Ishikawa (cell line): ENCODE data around the gene KCNE5.

ENCODE experiments used
- CEBPB ChIP-seq: IDR thresholded peaks from 2 replicates; pipeline ENCODE4 v1.6.1; 2012
- CREB1 ChIP-seq: IDR thresholded peaks from 2 replicates; pipeline ENCODE4 v1.6.1; 2012; ENCODE audit warnings: low read depth
- EGR1 ChIP-seq: IDR thresholded peaks from 2 replicates; pipeline ENCODE4 v1.6.1; 2012
- EP300 ChIP-seq: IDR thresholded peaks from 2 replicates; pipeline ENCODE4 v1.6.1; 2012; ENCODE audit warnings: borderline replicate concordance
- FOXM1 ChIP-seq: IDR thresholded peaks from 2 replicates; pipeline ENCODE4 v1.6.1; 2012; ENCODE audit warnings: low read depth, borderline replicate concordance
- NFIC ChIP-seq: IDR thresholded peaks from 2 replicates; pipeline ENCODE4 v1.6.1; 2012
- RAD21 ChIP-seq: IDR thresholded peaks from 2 replicates; pipeline ENCODE4 v1.6.1; 2012; ENCODE audit warnings: low read depth
- TAF1 ChIP-seq: IDR thresholded peaks from 2 replicates; pipeline ENCODE4 v1.6.1; 2012; ENCODE audit warnings: low read depth, mild to moderate bottlenecking
- TCF12 ChIP-seq: IDR thresholded peaks from 2 replicates; pipeline ENCODE4 v1.6.1; 2012; ENCODE audit warnings: low read depth
- TEAD4 ChIP-seq: IDR thresholded peaks from 2 replicates; pipeline ENCODE4 v1.6.1; 2012
- YY1 ChIP-seq: IDR thresholded peaks from 2 replicates; pipeline ENCODE4 v1.6.1; 2012; ENCODE audit warnings: low read depth
- ZBTB7A ChIP-seq: IDR thresholded peaks from 2 replicates; pipeline ENCODE4 v1.6.1; 2012; ENCODE audit warnings: low read depth
- TF ChIP-seq, protein P1 (sequence below): IDR thresholded peaks from 2 replicates; pipeline ENCODE4 v1.6.1; 2012; ENCODE audit warnings: low read depth, mild to moderate bottlenecking
- TF ChIP-seq, protein P2 (sequence below): IDR thresholded peaks from 2 replicates; pipeline ENCODE4 v1.6.1; 2012
- TF ChIP-seq, protein P3 (sequence below): IDR thresholded peaks from 2 replicates; pipeline ENCODE4 v1.6.1; 2012

The KCNE5 gene

GRCh38 chrX:109619771-109620170, 5.2 kb downstream of the KCNE5 start:
- TF ChIP-seq YY1 (no peak), RAD21 (no peak), EGR1 (no peak), EP300 (no peak), TAF1 (no peak), TEAD4 (no peak), TCF12 (no peak), NFIC (no peak), CEBPB (no peak)
- TF ChIP-seq, protein P1, sequence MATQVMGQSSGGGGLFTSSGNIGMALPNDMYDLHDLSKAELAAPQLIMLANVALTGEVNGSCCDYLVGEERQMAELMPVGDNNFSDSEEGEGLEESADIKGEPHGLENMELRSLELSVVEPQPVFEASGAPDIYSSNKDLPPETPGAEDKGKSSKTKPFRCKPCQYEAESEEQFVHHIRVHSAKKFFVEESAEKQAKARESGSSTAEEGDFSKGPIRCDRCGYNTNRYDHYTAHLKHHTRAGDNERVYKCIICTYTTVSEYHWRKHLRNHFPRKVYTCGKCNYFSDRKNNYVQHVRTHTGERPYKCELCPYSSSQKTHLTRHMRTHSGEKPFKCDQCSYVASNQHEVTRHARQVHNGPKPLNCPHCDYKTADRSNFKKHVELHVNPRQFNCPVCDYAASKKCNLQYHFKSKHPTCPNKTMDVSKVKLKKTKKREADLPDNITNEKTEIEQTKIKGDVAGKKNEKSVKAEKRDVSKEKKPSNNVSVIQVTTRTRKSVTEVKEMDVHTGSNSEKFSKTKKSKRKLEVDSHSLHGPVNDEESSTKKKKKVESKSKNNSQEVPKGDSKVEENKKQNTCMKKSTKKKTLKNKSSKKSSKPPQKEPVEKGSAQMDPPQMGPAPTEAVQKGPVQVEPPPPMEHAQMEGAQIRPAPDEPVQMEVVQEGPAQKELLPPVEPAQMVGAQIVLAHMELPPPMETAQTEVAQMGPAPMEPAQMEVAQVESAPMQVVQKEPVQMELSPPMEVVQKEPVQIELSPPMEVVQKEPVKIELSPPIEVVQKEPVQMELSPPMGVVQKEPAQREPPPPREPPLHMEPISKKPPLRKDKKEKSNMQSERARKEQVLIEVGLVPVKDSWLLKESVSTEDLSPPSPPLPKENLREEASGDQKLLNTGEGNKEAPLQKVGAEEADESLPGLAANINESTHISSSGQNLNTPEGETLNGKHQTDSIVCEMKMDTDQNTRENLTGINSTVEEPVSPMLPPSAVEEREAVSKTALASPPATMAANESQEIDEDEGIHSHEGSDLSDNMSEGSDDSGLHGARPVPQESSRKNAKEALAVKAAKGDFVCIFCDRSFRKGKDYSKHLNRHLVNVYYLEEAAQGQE = no peak
- TF ChIP-seq, protein P2, sequence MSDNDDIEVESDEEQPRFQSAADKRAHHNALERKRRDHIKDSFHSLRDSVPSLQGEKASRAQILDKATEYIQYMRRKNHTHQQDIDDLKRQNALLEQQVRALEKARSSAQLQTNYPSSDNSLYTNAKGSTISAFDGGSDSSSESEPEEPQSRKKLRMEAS = no peak

DNA sequence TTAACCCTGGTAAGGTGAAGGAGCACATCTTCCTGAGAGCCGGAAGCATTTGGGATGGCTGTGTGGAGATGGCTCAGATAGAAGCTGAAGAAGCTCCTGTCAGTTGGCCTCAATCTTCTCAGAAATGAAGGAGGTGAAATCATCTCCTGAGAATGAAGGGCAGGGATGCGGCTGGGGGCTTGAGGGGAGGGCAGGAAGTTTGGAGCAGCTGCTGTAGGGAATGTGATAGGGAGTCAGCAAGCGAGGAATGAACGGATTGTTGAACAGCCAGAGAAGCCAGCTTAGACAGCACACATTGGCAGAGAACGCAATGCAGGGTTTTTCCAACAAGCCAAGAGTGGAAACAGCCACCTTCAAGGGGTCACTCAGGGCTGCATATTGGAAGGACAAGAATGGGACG, 10.0 kb downstream of the KCNE5 start:
- TF ChIP-seq, protein P2 = no peak
- TF ChIP-seq TEAD4 = no peak
- no peak for TF ChIP-seq RAD21
- TF ChIP-seq, protein P1 = no peak
- TF ChIP-seq EP300 = no peak

GRCh38 chrX:109601486-109601885, 23.5 kb downstream of the KCNE5 start:
- TF ChIP-seq, protein P1 = no peak
- TF ChIP-seq ZBTB7A (no peak), NFIC (no peak), EGR1 (no peak), CEBPB (no peak), YY1 (no peak), CREB1 (no peak)
- TF ChIP-seq, protein P3, sequence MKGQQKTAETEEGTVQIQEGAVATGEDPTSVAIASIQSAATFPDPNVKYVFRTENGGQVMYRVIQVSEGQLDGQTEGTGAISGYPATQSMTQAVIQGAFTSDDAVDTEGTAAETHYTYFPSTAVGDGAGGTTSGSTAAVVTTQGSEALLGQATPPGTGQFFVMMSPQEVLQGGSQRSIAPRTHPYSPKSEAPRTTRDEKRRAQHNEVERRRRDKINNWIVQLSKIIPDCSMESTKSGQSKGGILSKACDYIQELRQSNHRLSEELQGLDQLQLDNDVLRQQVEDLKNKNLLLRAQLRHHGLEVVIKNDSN = no peak
- TF ChIP-seq, protein P2 = no peak

DNA sequence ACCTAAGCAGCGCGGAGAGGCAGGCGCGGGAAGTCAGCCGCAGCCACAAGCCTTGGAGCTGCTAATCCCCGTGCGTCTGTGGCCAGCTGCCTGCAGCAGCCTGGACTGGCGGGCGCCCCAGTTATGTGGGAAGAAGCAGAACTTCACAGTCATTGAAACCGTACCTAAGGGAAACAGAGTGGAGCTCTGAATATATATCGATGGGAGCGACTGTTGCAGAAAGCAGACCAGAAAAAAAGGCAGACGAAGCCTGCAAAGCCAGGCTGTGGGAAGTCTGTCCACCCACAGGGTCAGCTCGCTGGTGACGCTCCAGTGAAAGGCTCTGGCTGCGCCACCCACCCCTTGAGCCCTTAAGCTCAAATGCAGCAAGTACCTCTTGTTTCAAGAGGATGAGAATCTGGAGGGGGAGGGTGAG, 24.7 kb downstream of the KCNE5 start:
- TF ChIP-seq FOXM1 (no peak), NFIC (no peak), EGR1 (no peak), CEBPB (no peak), TAF1 (no peak), RAD21 (no peak), ZBTB7A (no peak), TCF12 (no peak), EP300 (no peak), TEAD4 (no peak), YY1 (no peak)
- TF ChIP-seq, protein P1 = no peak
- TF ChIP-seq, protein P3 = no peak
